Measurements from ENCODE around the gene GGT1. TPM values are rescaled to one million over a fixed set of nuclear protein-coding genes. Genes with fewer than 3 reads are reported as not detected.

GGT1 gene
- total RNA-seq, 1 donor from 2014 or later: 4.9 TPM

DNA sequence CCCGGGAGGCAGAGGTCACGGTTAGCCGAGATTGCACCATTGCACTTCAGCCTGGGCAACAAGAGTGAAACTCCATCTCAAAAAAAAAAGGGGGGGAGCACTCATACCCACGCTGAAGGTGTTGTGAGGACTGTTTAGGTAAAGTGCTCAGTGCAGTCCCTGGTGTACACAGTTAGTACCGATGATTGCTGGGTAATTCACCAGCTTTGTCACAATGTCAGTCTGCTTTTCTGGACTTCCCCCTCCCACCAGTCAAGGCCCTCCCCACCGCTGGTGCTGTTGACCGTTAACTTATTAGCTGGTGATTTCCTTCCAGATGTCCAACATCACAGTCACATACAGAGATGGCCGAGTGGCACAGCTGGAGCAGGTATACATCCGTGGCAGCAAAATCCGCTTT, 35.3 kb upstream of the GGT1 start:
- H3K4me3 ChIP-seq: no peak overlapping the region
- TF ChIP-seq POLR2A (IDR thresholded peaks at IDR 0.05): no peak
- TF ChIP-seq POLR2AphosphoS5 (IDR thresholded peaks at IDR 0.05; ENCODE audit: insufficient read depth in 1 of 2, low read depth in 1 of 2): no peak
- TF ChIP-seq, protein P1, sequence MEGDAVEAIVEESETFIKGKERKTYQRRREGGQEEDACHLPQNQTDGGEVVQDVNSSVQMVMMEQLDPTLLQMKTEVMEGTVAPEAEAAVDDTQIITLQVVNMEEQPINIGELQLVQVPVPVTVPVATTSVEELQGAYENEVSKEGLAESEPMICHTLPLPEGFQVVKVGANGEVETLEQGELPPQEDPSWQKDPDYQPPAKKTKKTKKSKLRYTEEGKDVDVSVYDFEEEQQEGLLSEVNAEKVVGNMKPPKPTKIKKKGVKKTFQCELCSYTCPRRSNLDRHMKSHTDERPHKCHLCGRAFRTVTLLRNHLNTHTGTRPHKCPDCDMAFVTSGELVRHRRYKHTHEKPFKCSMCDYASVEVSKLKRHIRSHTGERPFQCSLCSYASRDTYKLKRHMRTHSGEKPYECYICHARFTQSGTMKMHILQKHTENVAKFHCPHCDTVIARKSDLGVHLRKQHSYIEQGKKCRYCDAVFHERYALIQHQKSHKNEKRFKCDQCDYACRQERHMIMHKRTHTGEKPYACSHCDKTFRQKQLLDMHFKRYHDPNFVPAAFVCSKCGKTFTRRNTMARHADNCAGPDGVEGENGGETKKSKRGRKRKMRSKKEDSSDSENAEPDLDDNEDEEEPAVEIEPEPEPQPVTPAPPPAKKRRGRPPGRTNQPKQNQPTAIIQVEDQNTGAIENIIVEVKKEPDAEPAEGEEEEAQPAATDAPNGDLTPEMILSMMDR (IDR thresholded peaks at IDR 0.05): no peak
- H3K36me3 ChIP-seq: peaks cover 0 to 41% of the 10 kb centered on the region in 2 donors
- H3K27ac ChIP-seq: no peak overlapping the region
- no peak for DNase-seq (ENCODE audit: extremely low spot score in 2 of 2)
- peaks cover 42% of the 10 kb centered on the region for H3K4me1 ChIP-seq
- H3K27me3 ChIP-seq: no peaks in the 10 kb centered on the region
- intact Hi-C loops (cut with DNase I): no loop called here
- H3K9me3 ChIP-seq: no peaks in the 10 kb centered on the region

DNA sequence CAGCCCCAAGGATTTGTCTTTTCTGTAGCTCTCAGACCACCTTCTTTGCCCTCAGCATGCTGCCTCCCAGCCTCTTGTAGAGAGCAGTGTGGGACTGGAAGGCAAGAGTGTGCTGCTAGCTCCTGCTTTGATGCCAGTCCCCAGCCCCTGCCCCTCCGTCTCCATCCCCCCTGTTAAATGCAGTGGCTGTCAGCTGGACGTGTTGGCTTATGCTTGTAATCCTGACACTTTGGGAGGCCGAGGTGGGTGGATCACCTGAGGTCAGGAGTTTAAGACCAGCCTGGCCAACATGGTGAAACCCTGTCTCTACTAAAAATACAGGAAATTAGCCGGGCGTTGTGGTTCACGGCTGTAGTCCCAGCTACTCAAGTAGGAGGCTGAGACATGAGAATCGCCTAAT, 31.7 kb upstream of the GGT1 start:
- DNase-seq (ENCODE audit: extremely low spot score in 2 of 2): no peak
- Histone ChIP-seq H3K27ac (no peak overlapping the region), H3K9me3 (no peaks in the 10 kb centered on the region), H3K4me1 (peaks cover 9% of the 10 kb centered on the region), H3K4me3 (no peak overlapping the region), H3K27me3 (no peaks in the 10 kb centered on the region), H3K36me3 (peaks cover 0 to 60% of the 10 kb centered on the region in 2 donors)
- TF ChIP-seq POLR2AphosphoS5 (IDR thresholded peaks at IDR 0.05; ENCODE audit: insufficient read depth in 1 of 2, low read depth in 1 of 2) (no peak), POLR2A (IDR thresholded peaks at IDR 0.05) (no peak)
- TF ChIP-seq, protein P1 (IDR thresholded peaks at IDR 0.05): no peak
- intact Hi-C loops (cut with DNase I): no loop called here

GRCh38 chr22:24576778-24577177, 26.2 kb upstream of the GGT1 start:
- DNase-seq (ENCODE audit: extremely low spot score in 2 of 2): no peak
- TF ChIP-seq POLR2A (IDR thresholded peaks at IDR 0.05): no peak
- TF ChIP-seq, protein P1 (IDR thresholded peaks at IDR 0.05): no peak
- no peak for TF ChIP-seq POLR2AphosphoS5 (IDR thresholded peaks at IDR 0.05; ENCODE audit: insufficient read depth in 1 of 2, low read depth in 1 of 2)
- H3K36me3 ChIP-seq: peaks cover 0 to 28% of the 10 kb centered on the region in 2 donors

GRCh38 chr22:24578355-24579257, 24.4 kb upstream of the GGT1 start:
- H3K4me3 ChIP-seq: no peak overlapping the region
- TF ChIP-seq POLR2A (IDR thresholded peaks at IDR 0.05) (no peak), POLR2AphosphoS5 (IDR thresholded peaks at IDR 0.05; ENCODE audit: insufficient read depth in 1 of 2, low read depth in 1 of 2) (no peak)
- TF ChIP-seq, protein P1 (IDR thresholded peaks at IDR 0.05): no peak
- DNase-seq (ENCODE audit: extremely low spot score in 2 of 2): no peak
- H3K9me3 ChIP-seq: no peaks in the 10 kb centered on the region
- peak overlapping the region; percentile 1 for H3K27ac ChIP-seq
- H3K4me1 ChIP-seq: peaks cover 45% of the 10 kb centered on the region
- intact Hi-C loops (cut with DNase I): no loop called here
- peaks cover 0 to 10% of the 10 kb centered on the region in 2 donors for H3K36me3 ChIP-seq
- H3K27me3 ChIP-seq: no peaks in the 10 kb centered on the region

More at GRCh38 chr22:24576778-24577177, 26.2 kb upstream of the GGT1 start:
- no peak overlapping the region for H3K4me3 ChIP-seq
- H3K27ac ChIP-seq: no peak overlapping the region
- no peaks in the 10 kb centered on the region for H3K9me3 ChIP-seq
- no peaks in the 10 kb centered on the region for H3K27me3 ChIP-seq
- peaks cover 31% of the 10 kb centered on the region for H3K4me1 ChIP-seq
- intact Hi-C loops (cut with DNase I): no loop called here

GRCh38 chr22:24579258-24579601, 23.8 kb upstream of the GGT1 start:
- TF ChIP-seq POLR2AphosphoS5 (IDR thresholded peaks at IDR 0.05; ENCODE audit: insufficient read depth in 1 of 2, low read depth in 1 of 2) (no peak), POLR2A (IDR thresholded peaks at IDR 0.05) (no peak)
- TF ChIP-seq, protein P1 (IDR thresholded peaks at IDR 0.05): no peak
- Histone ChIP-seq H3K4me3 (no peak overlapping the region), H3K4me1 (peaks cover 51% of the 10 kb centered on the region), H3K36me3 (peaks cover 0 to 4% of the 10 kb centered on the region in 2 donors), H3K27ac (peak overlapping the region; percentile 1), H3K27me3 (no peaks in the 10 kb centered on the region), H3K9me3 (no peaks in the 10 kb centered on the region)
- intact Hi-C loops (cut with DNase I): no loop called here
- DNase-seq (ENCODE audit: extremely low spot score in 2 of 2): no peak

Data from vagina (tissue), 2 donors.